ENCODE data around the gene NDUFAB1.

The NDUFAB1 gene

GRCh38 chr16:23607726-23608125, 11.6 kb upstream of the NDUFAB1 start:
- H3K4me3 ChIP-seq (ENCODE audit: low read depth, low read length) = no peak overlapping the region
- TF ChIP-seq, protein P1, sequence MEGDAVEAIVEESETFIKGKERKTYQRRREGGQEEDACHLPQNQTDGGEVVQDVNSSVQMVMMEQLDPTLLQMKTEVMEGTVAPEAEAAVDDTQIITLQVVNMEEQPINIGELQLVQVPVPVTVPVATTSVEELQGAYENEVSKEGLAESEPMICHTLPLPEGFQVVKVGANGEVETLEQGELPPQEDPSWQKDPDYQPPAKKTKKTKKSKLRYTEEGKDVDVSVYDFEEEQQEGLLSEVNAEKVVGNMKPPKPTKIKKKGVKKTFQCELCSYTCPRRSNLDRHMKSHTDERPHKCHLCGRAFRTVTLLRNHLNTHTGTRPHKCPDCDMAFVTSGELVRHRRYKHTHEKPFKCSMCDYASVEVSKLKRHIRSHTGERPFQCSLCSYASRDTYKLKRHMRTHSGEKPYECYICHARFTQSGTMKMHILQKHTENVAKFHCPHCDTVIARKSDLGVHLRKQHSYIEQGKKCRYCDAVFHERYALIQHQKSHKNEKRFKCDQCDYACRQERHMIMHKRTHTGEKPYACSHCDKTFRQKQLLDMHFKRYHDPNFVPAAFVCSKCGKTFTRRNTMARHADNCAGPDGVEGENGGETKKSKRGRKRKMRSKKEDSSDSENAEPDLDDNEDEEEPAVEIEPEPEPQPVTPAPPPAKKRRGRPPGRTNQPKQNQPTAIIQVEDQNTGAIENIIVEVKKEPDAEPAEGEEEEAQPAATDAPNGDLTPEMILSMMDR (IDR thresholded peaks at IDR 0.05; ENCODE audit: low read depth, low read length, missing control alignments) = no peak
- no peak for DNase-seq (ENCODE audit: low read depth)
- in situ Hi-C loops (cut with HindIII; ENCODE audit: low sequenced_read_pairs) = no loop called here

GRCh38 chr16:23597003-23597756, 1.1 kb upstream of the NDUFAB1 start:
- TF ChIP-seq, protein P1 (IDR thresholded peaks at IDR 0.05; ENCODE audit: low read depth, low read length, missing control alignments) = no peak
- DNase-seq (ENCODE audit: low read depth) = no peak
- in situ Hi-C loops (cut with HindIII; ENCODE audit: low sequenced_read_pairs) = no loop called here
- no peak overlapping the region for H3K4me3 ChIP-seq (ENCODE audit: low read depth, low read length)

DNA sequence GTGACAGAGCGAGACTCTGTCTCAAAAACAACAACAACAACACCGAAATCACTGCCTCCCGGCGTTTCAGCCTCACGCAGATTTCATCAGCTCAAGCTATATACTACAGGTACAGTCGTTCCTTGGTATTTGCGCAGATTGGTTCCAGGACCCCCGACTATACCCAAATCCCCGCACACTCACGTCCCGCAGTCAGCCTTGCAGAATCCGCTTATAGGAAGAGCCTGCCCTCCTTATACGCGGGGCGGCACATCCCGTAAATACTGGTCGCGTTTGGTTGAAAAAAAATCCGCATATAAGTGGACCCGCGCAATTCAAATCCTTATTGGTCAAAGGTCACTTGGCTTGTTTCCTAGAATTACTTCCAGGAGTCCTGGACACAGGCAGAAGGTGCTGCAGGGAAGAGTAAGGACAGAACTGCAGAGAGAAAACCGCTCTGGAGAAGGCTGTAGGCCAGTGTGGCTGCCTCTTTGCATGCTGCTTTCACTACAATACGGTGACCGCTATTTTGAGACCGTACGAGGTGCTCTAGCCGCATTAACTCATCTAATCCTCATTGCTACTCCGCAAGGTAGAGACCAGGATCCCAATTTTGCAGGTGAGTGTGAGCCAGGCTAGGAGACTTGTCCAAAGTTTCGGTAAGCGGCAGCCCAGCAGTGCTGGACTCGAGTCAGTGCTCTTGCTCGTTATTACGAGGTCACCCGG, 718 bp downstream of the NDUFAB1 start:
- TF ChIP-seq, protein P1 (IDR thresholded peaks at IDR 0.05; ENCODE audit: low read depth, low read length, missing control alignments) = no peak
- no peak for DNase-seq (ENCODE audit: low read depth)
- in situ Hi-C loops (cut with HindIII; ENCODE audit: low sequenced_read_pairs) = no loop called here
- peak overlapping the region; percentile 95 for H3K4me3 ChIP-seq (ENCODE audit: low read depth, low read length)

- in situ Hi-C loops (cut with HindIII; ENCODE audit: low sequenced_read_pairs) = no loop called here
- TF ChIP-seq, protein P1 (IDR thresholded peaks at IDR 0.05; ENCODE audit: low read depth, low read length, missing control alignments) = no peak
- no peak overlapping the region for H3K4me3 ChIP-seq (ENCODE audit: low read depth, low read length)
- DNase-seq (ENCODE audit: low read depth) = no peak
Measured at GRCh38 chr16:23594186-23594585, 1.9 kb downstream of the NDUFAB1 start.

DNA sequence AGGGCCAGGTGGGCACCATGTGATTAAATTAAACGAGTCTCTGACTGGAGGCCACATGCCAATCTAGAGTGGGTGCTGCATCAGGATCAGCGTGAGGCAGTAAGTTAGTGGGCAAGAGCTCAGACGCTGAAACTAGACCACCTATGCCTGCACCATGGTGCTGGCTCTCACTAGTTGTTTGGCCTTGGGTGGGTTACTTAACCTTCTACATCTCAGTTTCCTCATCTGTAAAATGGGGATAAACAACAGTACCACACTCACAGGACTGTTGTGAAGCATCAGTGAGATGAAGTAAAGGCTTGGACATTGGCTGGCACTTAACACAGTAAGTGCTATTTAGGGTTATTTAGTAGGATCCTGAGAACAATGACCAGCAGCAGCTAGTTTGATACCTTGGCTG, 5.9 kb downstream of the NDUFAB1 start:
- DNase-seq (ENCODE audit: low read depth) = no peak
- TF ChIP-seq, protein P1 (IDR thresholded peaks at IDR 0.05; ENCODE audit: low read depth, low read length, missing control alignments) = no peak
- in situ Hi-C loops (cut with HindIII; ENCODE audit: low sequenced_read_pairs) = no loop called here
- H3K4me3 ChIP-seq (ENCODE audit: low read depth, low read length) = no peak overlapping the region

DNA sequence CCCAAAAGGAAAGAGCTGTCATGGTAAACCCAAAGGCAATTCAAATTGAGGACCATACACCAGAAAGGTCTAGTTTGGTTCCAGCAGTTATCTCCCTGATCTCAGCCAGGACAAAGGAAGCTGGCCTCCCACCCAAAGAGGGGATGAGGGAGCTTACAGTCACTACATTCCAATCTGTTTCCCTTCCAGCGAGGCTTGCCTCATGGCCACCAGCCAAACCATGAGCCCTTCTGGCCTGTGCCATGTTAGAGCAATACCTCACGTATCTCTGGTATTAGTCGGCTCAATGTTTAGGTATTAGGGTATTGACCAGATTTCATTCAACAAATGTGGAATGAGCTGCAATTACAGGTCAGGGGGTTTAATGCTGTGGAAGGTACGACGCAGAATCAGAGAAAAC, 8.4 kb downstream of the NDUFAB1 start:
- H3K4me3 ChIP-seq (ENCODE audit: low read depth, low read length) = no peak overlapping the region
- TF ChIP-seq, protein P1 (IDR thresholded peaks at IDR 0.05; ENCODE audit: low read depth, low read length, missing control alignments) = no peak
- in situ Hi-C loops (cut with HindIII; ENCODE audit: low sequenced_read_pairs) = no loop called here
- DNase-seq (ENCODE audit: low read depth) = peak; percentile 80
